Spleen (tissue), 11 donors: ENCODE results near the gene PDE10A. TPM values are rescaled to one million over a fixed set of nuclear protein-coding genes. Genes with fewer than 3 reads are reported as not detected.

Source experiments
- DNase-seq: peaks from one replicate; pipeline ENCODE4 v3.0.0-alpha.2; 2020
- H3K27ac ChIP-seq, 8 donors: fragments of 200-600 bp; sonication (generic) in 7 of 8; 1 replicate in 4 of 8; 2 replicates in 4 of 8; pipeline versions ENCODE4 v1.5.0 to v1.8.0; 2016 to 2021; ENCODE audit warnings: inconsistent platforms in 4 of 8, mild to moderate bottlenecking in 4 of 8, moderate library complexity in 1 of 8
- H3K27me3 ChIP-seq, 7 donors: fragments of 200-600 bp; sonication (generic) in 6 of 7; replicated peaks in 1 of 7; 1 replicate in 4 of 7; 2 replicates in 3 of 7; pipeline versions ENCODE4 v1.5.0 to v1.8.0; 2016 to 2021; ENCODE audit warnings: inconsistent platforms in 3 of 7, mild to moderate bottlenecking in 1 of 7
- H3K36me3 ChIP-seq, 6 donors: fragments of 200-600 bp; sonication (generic) in 5 of 6; 1 replicate in 4 of 6; 2 replicates in 2 of 6; pipeline versions ENCODE4 v1.5.0 to v1.8.0; 2016 to 2021; ENCODE audit warnings: inconsistent platforms in 2 of 6
- H3K4me1 ChIP-seq, 6 donors: fragments of 200-600 bp; sonication (generic) in 5 of 6; 1 replicate in 3 of 6; 2 replicates in 3 of 6; pipeline versions ENCODE4 v1.5.0 to v1.8.0; 2016 to 2021; ENCODE audit warnings: inconsistent platforms in 3 of 6
- H3K4me3 ChIP-seq, 8 donors: fragments of 200-600 bp; sonication (generic) in 7 of 8; 1 replicate in 4 of 8; 2 replicates in 4 of 8; pipeline versions ENCODE4 v1.5.0 to v1.8.0; 2016 to 2021; ENCODE audit warnings: inconsistent platforms in 4 of 8, mild to moderate bottlenecking in 4 of 8, moderate library complexity in 2 of 8
- H3K9me3 ChIP-seq, 8 donors: fragments of 200-600 bp; sonication (generic) in 7 of 8; 1 replicate in 4 of 8; 2 replicates in 4 of 8; pipeline versions ENCODE4 v1.5.0 to v1.8.0; 2016 to 2021; ENCODE audit warnings: inconsistent platforms in 4 of 8
- CTCF ChIP-seq, 11 experiments: fragments of 200-600 bp in 7 of 11; fragments of 450-650 bp in 4 of 11; sonication (generic) in 4 of 11; IDR thresholded peaks in 8 of 11; conservative IDR thresholded peaks in 3 of 11; 1 replicate in 7 of 11; 2 replicates in 4 of 11; pipeline versions ENCODE4 v1.4.0 to v1.8.0; 2016 to 2021; ENCODE audit warnings: antibody characterized with exemption in 11 of 11, inconsistent platforms in 4 of 11, mild to moderate bottlenecking in 1 of 11
- POLR2A ChIP-seq, 3 donors: fragments of 450-650 bp; IDR thresholded peaks; one replicate each; pipeline ENCODE4 v1.5.1; 2017; ENCODE audit warnings: antibody characterized with exemption in 3 of 3, mild to moderate bottlenecking in 1 of 3
- POLR2AphosphoS5 ChIP-seq, 3 donors: sonication (generic); formaldehyde crosslinking; IDR thresholded peaks; one replicate each; pipeline ENCODE4 v1.5.1; 2017; ENCODE audit warnings: antibody characterized with exemption in 3 of 3
- WGBS, 5 donors: extraction: QIAGEN DNeasy Blood & Tissue Kit in 3 of 5; methylation state at CpG; one replicate each; pipeline versions ENCODE4 v1.1.5 to v1.1.7; 2013 to 2018; 5-methylcytosine and 5-hydroxymethylcytosine counted together
- intact Hi-C: fragments of 100-400 bp; cut with DNase I; formaldehyde crosslinking; loops from one replicate; pipeline ENCODE4 v1.15.0; 2023; ENCODE audit warnings: low total_unique reads
- polyA plus RNA-seq, 3 donors: library from polyadenylated mRNA; stranded (reverse); fragments of 200-250 nt; gene quantifications; one replicate each; pipeline ENCODE4 v1.2.1, GENCODE V29; 2013
- total RNA-seq, 7 donors: library from RNA; depleted of rRNA in 3 of 7; stranded (reverse); fragments of >200 nt in 3 of 7; fragmentation: NEBNext Ultra II Directional in 4 of 7; extraction: Animal tissue kit (Norgen Biotek cat#: 25700) in 4 of 7; gene quantifications; one replicate each; pipeline versions ENCODE4 v1.1.0 to v1.2.1, GENCODE V29; 2016 to 2021
- donor health status: healthy with polysubstance abuse.
- donor health status: DM: no; HTN: no; CAD: no; lungs with moderate emphysema.
- donor health status: DM: no; HTN: no; CAD: no.
- donor health status: Bipolar disorder and iron deficiency.
- donor health status: healthy.
- donor health status: DM: no; HTN: no; CAD: no.
- donor health status: DM: yes; HTN: yes; CAD: no.

PDE10A gene
- total and polyA plus RNA-seq, 10 donors, result 1.1 to 28.2 (median 9.6) TPM

DNA sequence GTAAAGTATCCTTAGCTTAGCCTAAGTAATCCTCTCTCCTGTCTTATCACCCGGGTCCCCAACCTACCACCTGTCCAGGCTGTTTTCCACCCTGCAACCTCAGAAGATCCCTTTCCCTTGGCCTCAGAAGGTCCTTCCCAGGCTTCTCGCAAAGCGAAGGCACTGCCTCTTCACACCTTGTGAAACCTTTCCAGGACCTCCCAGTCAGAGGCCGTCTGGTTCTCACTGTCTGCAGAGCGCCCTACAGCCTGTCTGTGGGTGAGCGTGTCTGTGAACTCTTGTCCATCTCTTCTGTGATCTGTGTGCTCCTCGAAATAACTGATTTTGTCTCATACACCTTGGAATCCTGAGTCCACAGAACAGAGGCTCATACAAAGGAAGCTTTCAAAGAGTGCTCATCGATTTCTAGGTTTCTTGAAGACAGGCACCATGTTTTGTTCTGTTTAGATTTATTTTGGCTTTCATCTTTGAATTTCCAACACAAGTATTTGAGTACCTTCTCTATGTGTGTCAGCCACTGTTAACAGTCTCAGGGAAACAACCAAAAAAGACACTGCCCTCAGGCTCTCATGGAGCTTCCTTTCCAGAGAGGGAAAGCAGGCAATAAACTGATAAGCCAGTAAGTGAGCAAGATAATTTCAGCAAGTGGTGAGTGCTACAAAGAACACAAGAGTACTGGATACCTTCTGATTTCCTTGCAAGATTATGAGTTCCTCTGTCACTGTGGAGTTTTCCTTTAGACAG is 6.3 kb downstream of the PDE10A start:
- H3K9me3 ChIP-seq, result no peaks in the 10 kb centered on the region
- H3K36me3 ChIP-seq, result no peaks in the 10 kb centered on the region
- peaks cover 0 to 34% (median 16%) of the 10 kb centered on the region in 7 donors for H3K27me3 ChIP-seq
- intact Hi-C loops, result loop anchor here (10.0 kb wide), 1 partner anchor 92 kb away; no protein-coding TSS in a partner anchor
- H3K4me1 ChIP-seq, result peaks cover 0 to 21% (median 8%) of the 10 kb centered on the region in 6 donors
- H3K4me3 ChIP-seq, result no peak overlapping the region
- TF ChIP-seq POLR2A (IDR thresholded peaks at IDR 0.05) (no peak), POLR2AphosphoS5 (IDR thresholded peaks at IDR 0.05) (no peak), CTCF (IDR thresholded peaks at IDR 0.05 in 8 of 11, conservative IDR thresholded peaks at IDR 0.05 in 3 of 11) (no peak)
- DNase-seq, result no peak
- WGBS, 5 donors, result 84 to 94% (median 87%) methylated on average over 8 of the region's 8 CpGs
- no peak overlapping the region for H3K27ac ChIP-seq

DNA sequence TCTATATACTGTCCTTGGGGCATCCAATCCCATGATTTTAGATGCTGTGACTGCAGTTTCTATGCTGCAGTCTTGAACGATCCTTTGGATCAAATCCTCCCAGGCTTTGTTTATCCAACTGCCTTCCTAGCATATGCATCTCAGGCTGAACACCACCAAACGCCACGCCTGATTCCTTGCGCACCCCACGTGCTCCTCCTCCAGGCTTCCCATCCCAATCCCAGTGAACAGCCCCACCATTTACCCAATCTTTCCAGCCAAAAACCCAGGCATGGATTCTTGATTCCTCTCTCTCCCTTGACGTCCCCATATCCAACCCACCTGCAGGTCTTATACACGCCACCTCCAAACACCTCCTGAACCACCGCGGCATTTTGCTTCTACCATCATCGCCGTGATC is 7.8 kb downstream of the PDE10A start:
- Histone ChIP-seq H3K36me3 (no peaks in the 10 kb centered on the region), H3K4me3 (no peak overlapping the region), H3K9me3 (no peaks in the 10 kb centered on the region), H3K27me3 (peaks cover 0 to 18% (median 3%) of the 10 kb centered on the region in 7 donors), H3K4me1 (peaks cover 0 to 5% (median 2%) of the 10 kb centered on the region in 6 donors), H3K27ac (no peak overlapping the region)
- DNase-seq, result no peak
- TF ChIP-seq POLR2AphosphoS5 (IDR thresholded peaks at IDR 0.05) (no peak), POLR2A (IDR thresholded peaks at IDR 0.05) (no peak), CTCF (IDR thresholded peaks at IDR 0.05 in 8 of 11, conservative IDR thresholded peaks at IDR 0.05 in 3 of 11) (no peak)
- 93 to 96% (median 95%) methylated on average over 11 of the region's 11 CpGs for WGBS, 5 donors
- intact Hi-C loops, result loop anchor here (10.0 kb wide), 1 partner anchor 90 kb away; no protein-coding TSS in a partner anchor

- WGBS, 5 donors, result 87 to 92% (median 91%) methylated on average over 9 of the region's 9 CpGs
- no peak for TF ChIP-seq POLR2A (IDR thresholded peaks at IDR 0.05)
- TF ChIP-seq CTCF (IDR thresholded peaks at IDR 0.05 in 8 of 11, conservative IDR thresholded peaks at IDR 0.05 in 3 of 11), result no peak
- TF ChIP-seq POLR2AphosphoS5 (IDR thresholded peaks at IDR 0.05), result no peak
- H3K4me1 ChIP-seq, result peaks cover 0 to 4% (median 4%) of the 10 kb centered on the region in 6 donors
- intact Hi-C loops, result loop anchor here (10.0 kb wide), 1 partner anchor 89 kb away; no protein-coding TSS in a partner anchor
- no peak for DNase-seq
- no peaks in the 10 kb centered on the region for H3K9me3 ChIP-seq
- H3K27me3 ChIP-seq, result peaks cover 0 to 8% (median 0%) of the 10 kb centered on the region in 7 donors
- H3K4me3 ChIP-seq, result no peak overlapping the region
- no peaks in the 10 kb centered on the region for H3K36me3 ChIP-seq
- no peak overlapping the region for H3K27ac ChIP-seq
These were observed 8.9 kb downstream of the PDE10A start for GRCh38 chr6:165654144-165654543.

- H3K9me3 ChIP-seq, result no peaks in the 10 kb centered on the region
- no peak overlapping the region for H3K4me3 ChIP-seq
- no peak for TF ChIP-seq POLR2A (IDR thresholded peaks at IDR 0.05)
- TF ChIP-seq CTCF (IDR thresholded peaks at IDR 0.05 in 8 of 11, conservative IDR thresholded peaks at IDR 0.05 in 3 of 11), result no peak
- TF ChIP-seq POLR2AphosphoS5 (IDR thresholded peaks at IDR 0.05), result no peak
- H3K27ac ChIP-seq, result no peak overlapping the region
- H3K4me1 ChIP-seq, result peaks cover 0 to 10% (median 7%) of the 10 kb centered on the region in 6 donors
- WGBS, 5 donors, result 68 to 83% (median 74%) methylated on average over 11 of the region's 11 CpGs
- H3K36me3 ChIP-seq, result no peaks in the 10 kb centered on the region
- DNase-seq, result no peak
- intact Hi-C loops, result loop anchor here (10.0 kb wide), 1 partner anchor 89 kb away; no protein-coding TSS in a partner anchor
- peaks cover 0 to 3% (median 0%) of the 10 kb centered on the region in 7 donors for H3K27me3 ChIP-seq
These were observed 9.4 kb downstream of the PDE10A start for GRCh38 chr6:165653607-165654006.
